HEK293T (cell line): Measurements from ENCODE around the gene CSAG1.
"Not testable (repeated sequence)": the region's sequence is repeated elsewhere in the genome, so short reads cannot be mapped to it uniquely, and the experiment has no call there.

ENCODE experiments used
- ARNT ChIP-seq: fragments of 450-650 bp; IDR thresholded peaks from 2 replicates; pipeline ENCODE4 v1.6.1; 2017; ENCODE audit warnings: mild to moderate bottlenecking
- ELF4 ChIP-seq: fragments of 450-650 bp; IDR thresholded peaks from 2 replicates; pipeline ENCODE4 v1.6.1; 2017; ENCODE audit warnings: antibody characterized with exemption
- FOXA1 ChIP-seq: fragments of 450-650 bp; IDR thresholded peaks from 2 replicates; pipeline ENCODE4 v1.6.1; 2016; ENCODE audit warnings: mild to moderate bottlenecking
- FOXK2 ChIP-seq: fragments of 450-650 bp; IDR thresholded peaks from 2 replicates; pipeline ENCODE4 v1.6.1; 2016; ENCODE audit warnings: mild to moderate bottlenecking
- FOXM1 ChIP-seq: fragments of 450-650 bp; IDR thresholded peaks from 2 replicates; pipeline ENCODE4 v1.6.1; 2017; ENCODE audit warnings: mild to moderate bottlenecking, borderline replicate concordance
- HDGF ChIP-seq: fragments of 450-650 bp; IDR thresholded peaks from 2 replicates; pipeline ENCODE4 v1.6.1; 2017; ENCODE audit warnings: antibody characterized with exemption, borderline replicate concordance
- L3MBTL2 ChIP-seq: fragments of 450-650 bp; conservative IDR thresholded peaks from 2 replicates; pipeline ENCODE4 v1.6.1; 2016; ENCODE audit warnings: mild to moderate bottlenecking
- LEF1 ChIP-seq: fragments of 450-650 bp; IDR thresholded peaks from 2 replicates; pipeline ENCODE4 v1.6.1; 2017; ENCODE audit warnings: mild to moderate bottlenecking, borderline replicate concordance
- SP1 ChIP-seq: fragments of 450-650 bp; IDR thresholded peaks from 2 replicates; pipeline ENCODE4 v1.6.1; 2017
- SUZ12 ChIP-seq: fragments of 450-650 bp; IDR thresholded peaks from 2 replicates; pipeline ENCODE4 v1.6.1; 2016; ENCODE audit warnings: mild to moderate bottlenecking
- TARDBP ChIP-seq: fragments of 450-650 bp; IDR thresholded peaks from 2 replicates; pipeline ENCODE4 v1.6.1; 2016
- ZNF384 ChIP-seq: fragments of 450-650 bp; IDR thresholded peaks from 2 replicates; pipeline ENCODE4 v1.6.1; 2016

GRCh38 chrX:152766562-152766961 is 33.0 kb upstream of the CSAG1 start:
- TF ChIP-seq ZNF384, TARDBP, HDGF, L3MBTL2, SUZ12, SP1, FOXM1, LEF1, FOXA1, FOXK2, ARNT, ELF4: not testable (repeated sequence)
